Measurements from ENCODE around the gene TBC1D32. TPM values are rescaled to one million over a fixed set of nuclear protein-coding genes. Genes with fewer than 3 reads are reported as not detected.

The TBC1D32 gene
- total and polyA plus RNA-seq, 4 donors, result 1.2 to 31.7 (median 3.7) TPM

DNA sequence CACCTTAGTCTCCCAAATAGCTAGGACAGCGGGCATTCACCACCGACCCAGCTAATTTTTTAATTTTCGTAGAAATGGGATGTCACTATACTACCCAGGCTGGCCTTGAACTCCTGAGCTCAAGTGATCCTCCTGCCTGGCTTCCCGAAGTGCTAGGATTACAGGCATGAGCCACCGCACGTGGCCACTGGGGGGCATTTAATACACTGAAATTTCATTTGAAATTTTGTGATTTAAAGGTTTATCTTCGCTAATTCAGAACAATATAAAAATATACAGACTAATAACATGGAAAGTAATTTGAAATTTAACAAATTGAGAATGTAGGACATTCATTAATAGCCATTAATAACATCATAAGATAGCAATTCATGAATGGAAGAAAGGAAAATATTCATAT is 20.5 kb upstream of the TBC1D32 start:
- H3K36me3 ChIP-seq (ENCODE audit: control insufficient read depth in 4 of 4, insufficient read depth in 4 of 4, low read length in 4 of 4), result no peaks in the 10 kb centered on the region
- no peak for ATAC-seq (ENCODE audit: insufficient read depth, low FRiP score)
- 72 to 79% methylated on average over 7 of the region's 7 CpGs for WGBS, 2 donors

DNA sequence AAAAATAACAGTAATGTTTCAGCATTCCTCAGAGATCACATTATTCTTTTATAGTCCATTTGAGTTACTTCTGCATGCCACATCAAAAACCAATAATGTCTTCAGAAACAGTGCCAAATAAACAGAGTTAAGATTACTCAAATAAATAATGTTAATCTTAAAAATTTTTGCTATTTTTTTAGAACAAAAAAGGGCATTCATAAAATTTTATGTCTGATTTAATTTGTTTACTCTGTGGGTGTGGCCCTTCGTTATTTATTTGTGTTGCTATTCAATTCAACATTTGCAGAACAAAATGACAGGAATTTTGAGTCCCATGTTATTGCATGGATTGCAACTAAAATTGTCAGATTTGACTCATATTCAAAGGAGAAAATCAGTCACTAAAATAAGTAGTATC is 18.7 kb upstream of the TBC1D32 start:
- Histone ChIP-seq H3K9ac (ENCODE audit: insufficient read depth in 1 of 2, low read length in 2 of 2) (no peak overlapping the region), H3K36me3 (ENCODE audit: control insufficient read depth in 4 of 4, insufficient read depth in 4 of 4, low read length in 4 of 4) (no peaks in the 10 kb centered on the region), H3K4me3 (no peak overlapping the region), H3K4me1 (ENCODE audit: control insufficient read depth in 5 of 5, insufficient read depth in 5 of 5, low read length in 5 of 5) (no peaks in the 10 kb centered on the region), H3K27me3 (ENCODE audit: control insufficient read depth in 3 of 3, insufficient read depth in 3 of 3, low read length in 2 of 3) (no peaks in the 10 kb centered on the region), H3K9me3 (ENCODE audit: control insufficient read depth in 4 of 4, insufficient read depth in 3 of 4, low read length in 3 of 4) (no peaks in the 10 kb centered on the region), H3K27ac (ENCODE audit: low read depth in 1 of 2, low read length in 1 of 2) (no peak overlapping the region)
- ATAC-seq (ENCODE audit: insufficient read depth, low FRiP score), result no peak
- DNase-seq, result no peak
- TF ChIP-seq, protein P1, sequence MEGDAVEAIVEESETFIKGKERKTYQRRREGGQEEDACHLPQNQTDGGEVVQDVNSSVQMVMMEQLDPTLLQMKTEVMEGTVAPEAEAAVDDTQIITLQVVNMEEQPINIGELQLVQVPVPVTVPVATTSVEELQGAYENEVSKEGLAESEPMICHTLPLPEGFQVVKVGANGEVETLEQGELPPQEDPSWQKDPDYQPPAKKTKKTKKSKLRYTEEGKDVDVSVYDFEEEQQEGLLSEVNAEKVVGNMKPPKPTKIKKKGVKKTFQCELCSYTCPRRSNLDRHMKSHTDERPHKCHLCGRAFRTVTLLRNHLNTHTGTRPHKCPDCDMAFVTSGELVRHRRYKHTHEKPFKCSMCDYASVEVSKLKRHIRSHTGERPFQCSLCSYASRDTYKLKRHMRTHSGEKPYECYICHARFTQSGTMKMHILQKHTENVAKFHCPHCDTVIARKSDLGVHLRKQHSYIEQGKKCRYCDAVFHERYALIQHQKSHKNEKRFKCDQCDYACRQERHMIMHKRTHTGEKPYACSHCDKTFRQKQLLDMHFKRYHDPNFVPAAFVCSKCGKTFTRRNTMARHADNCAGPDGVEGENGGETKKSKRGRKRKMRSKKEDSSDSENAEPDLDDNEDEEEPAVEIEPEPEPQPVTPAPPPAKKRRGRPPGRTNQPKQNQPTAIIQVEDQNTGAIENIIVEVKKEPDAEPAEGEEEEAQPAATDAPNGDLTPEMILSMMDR (IDR thresholded peaks at IDR 0.05; ENCODE audit: control extremely low read depth, extremely low read depth), result no peak
- WGBS, 2 donors, result 27 to 74% methylated on average over 1 of the region's 1 CpG

More for the DNA sequence above, 20.5 kb upstream of the TBC1D32 start:
- Histone ChIP-seq H3K4me1 (ENCODE audit: control insufficient read depth in 5 of 5, insufficient read depth in 5 of 5, low read length in 5 of 5) (no peaks in the 10 kb centered on the region), H3K27me3 (ENCODE audit: control insufficient read depth in 3 of 3, insufficient read depth in 3 of 3, low read length in 2 of 3) (no peaks in the 10 kb centered on the region), H3K27ac (ENCODE audit: low read depth in 1 of 2, low read length in 1 of 2) (no peak overlapping the region), H3K9me3 (ENCODE audit: control insufficient read depth in 4 of 4, insufficient read depth in 3 of 4, low read length in 3 of 4) (no peaks in the 10 kb centered on the region), H3K4me3 (no peak overlapping the region), H3K9ac (ENCODE audit: insufficient read depth in 1 of 2, low read length in 2 of 2) (no peak overlapping the region)
- no peak for DNase-seq
- TF ChIP-seq, protein P1 (IDR thresholded peaks at IDR 0.05; ENCODE audit: control extremely low read depth, extremely low read depth), result no peak

DNA sequence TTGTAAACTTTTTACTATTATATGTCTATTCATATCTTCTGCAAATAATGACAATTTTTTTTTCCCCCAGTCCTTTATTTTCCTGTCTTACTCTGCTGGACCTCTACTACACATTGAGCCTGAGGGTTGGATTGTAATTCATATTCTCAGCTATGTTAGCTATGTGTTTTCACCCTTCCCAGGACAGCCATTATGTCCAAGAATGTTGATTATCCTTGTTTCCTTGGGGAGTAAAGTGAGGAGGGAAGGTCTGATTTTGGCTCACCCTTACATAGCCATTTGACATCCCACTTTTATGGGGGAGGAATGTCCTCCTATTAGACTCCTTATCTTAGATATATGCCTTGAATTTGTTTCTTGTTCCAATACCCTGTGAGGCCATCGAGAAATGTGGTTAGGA is 17.6 kb upstream of the TBC1D32 start:
- Histone ChIP-seq H3K9ac (ENCODE audit: insufficient read depth in 1 of 2, low read length in 2 of 2) (no peak overlapping the region), H3K27ac (ENCODE audit: low read depth in 1 of 2, low read length in 1 of 2) (no peak overlapping the region), H3K4me1 (ENCODE audit: control insufficient read depth in 5 of 5, insufficient read depth in 5 of 5, low read length in 5 of 5) (no peaks in the 10 kb centered on the region), H3K27me3 (ENCODE audit: control insufficient read depth in 3 of 3, insufficient read depth in 3 of 3, low read length in 2 of 3) (no peaks in the 10 kb centered on the region), H3K9me3 (ENCODE audit: control insufficient read depth in 4 of 4, insufficient read depth in 3 of 4, low read length in 3 of 4) (no peaks in the 10 kb centered on the region), H3K36me3 (ENCODE audit: control insufficient read depth in 4 of 4, insufficient read depth in 4 of 4, low read length in 4 of 4) (no peaks in the 10 kb centered on the region), H3K4me3 (no peak overlapping the region)
- DNase-seq (no peak), ATAC-seq (ENCODE audit: insufficient read depth, low FRiP score) (no peak)
- TF ChIP-seq, protein P1 (IDR thresholded peaks at IDR 0.05; ENCODE audit: control extremely low read depth, extremely low read depth), result no peak
- WGBS, 2 donors, result 66 to 77% methylated on average over 1 of the region's 1 CpG

DNA sequence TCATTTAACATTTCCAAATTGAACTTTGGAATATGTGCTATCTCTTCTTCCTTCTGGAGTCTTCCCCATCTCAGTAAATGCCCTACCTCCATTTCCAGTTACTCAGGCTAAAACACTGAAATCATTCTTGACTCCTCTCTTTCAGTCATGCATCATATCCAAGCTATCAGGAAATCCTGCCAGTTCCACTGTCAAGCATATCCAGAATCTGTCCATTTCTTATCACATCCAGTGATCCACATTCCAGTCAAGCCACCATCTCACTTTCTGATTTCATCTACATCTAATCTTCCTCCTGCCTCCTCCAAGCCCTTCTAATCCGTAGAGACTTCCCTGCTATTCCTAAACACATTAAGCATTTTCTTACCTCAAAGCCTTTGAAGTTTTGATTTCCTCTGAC is 15.3 kb upstream of the TBC1D32 start:
- DNase-seq (no peak), ATAC-seq (ENCODE audit: insufficient read depth, low FRiP score) (no peak)
- Histone ChIP-seq H3K27me3 (ENCODE audit: control insufficient read depth in 3 of 3, insufficient read depth in 3 of 3, low read length in 2 of 3) (no peaks in the 10 kb centered on the region), H3K36me3 (ENCODE audit: control insufficient read depth in 4 of 4, insufficient read depth in 4 of 4, low read length in 4 of 4) (no peaks in the 10 kb centered on the region), H3K27ac (ENCODE audit: low read depth in 1 of 2, low read length in 1 of 2) (no peak overlapping the region), H3K9me3 (ENCODE audit: control insufficient read depth in 4 of 4, insufficient read depth in 3 of 4, low read length in 3 of 4) (no peaks in the 10 kb centered on the region), H3K9ac (ENCODE audit: insufficient read depth in 1 of 2, low read length in 2 of 2) (no peak overlapping the region), H3K4me1 (ENCODE audit: control insufficient read depth in 5 of 5, insufficient read depth in 5 of 5, low read length in 5 of 5) (no peaks in the 10 kb centered on the region), H3K4me3 (no peak overlapping the region)
- TF ChIP-seq, protein P1 (IDR thresholded peaks at IDR 0.05; ENCODE audit: control extremely low read depth, extremely low read depth), result no peak
- WGBS, 2 donors, result 45 to 66% methylated on average over 1 of the region's 1 CpG

Data from lung (tissue), 12 donors.